Dermis microvascular lymphatic vessel endothelial cell (primary cell): Measurements from ENCODE around the gene SMARCAL1. TPM values are rescaled to one million over a fixed set of nuclear protein-coding genes. Genes with fewer than 3 reads are reported as not detected.

ENCODE experiments used
- DNase-seq, 2 donors: peaks; one replicate each; pipeline versions ENCODE4 v3.0.0 to v3.0.0-alpha.2; 2010; ENCODE audit warnings: low read depth in 2 of 2
- total RNA-seq: library from RNA; depleted of rRNA; stranded (reverse); fragments of >200 nt; gene quantifications from 2 replicates; pipeline ENCODE4 v1.2.1, GENCODE V29; 2014

The SMARCAL1 gene
- total RNA-seq, 1 donor from 2014 or later = 9.5 TPM

GRCh38 chr2:216426938-216427337, 14.7 kb downstream of the SMARCAL1 start:
- peak in 1 of 2 donors; percentile 61 for DNase-seq

- no peak for DNase-seq
These were observed 16.5 kb downstream of the SMARCAL1 start for GRCh38 chr2:216428618-216429350.

DNA sequence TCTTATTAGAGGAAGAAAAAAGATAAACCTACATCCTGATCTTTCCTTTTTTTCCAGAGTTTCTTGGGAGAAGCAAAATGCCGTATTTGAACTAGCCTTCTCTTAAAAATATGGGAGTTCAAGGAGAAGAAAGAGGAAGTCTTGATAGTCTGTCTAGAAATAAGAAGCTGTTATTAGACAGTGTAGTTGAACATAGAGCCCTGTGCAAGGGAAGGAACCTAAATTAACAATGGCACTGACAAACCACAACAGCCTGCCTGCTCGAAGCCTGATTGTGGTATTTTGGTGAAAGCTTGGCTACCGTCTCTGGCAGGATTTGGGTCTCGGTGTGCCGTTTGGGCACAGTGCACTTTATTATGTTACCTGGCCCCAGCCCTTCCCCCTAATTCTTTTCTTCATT, 17.1 kb downstream of the SMARCAL1 start:
- no peak for DNase-seq

DNA sequence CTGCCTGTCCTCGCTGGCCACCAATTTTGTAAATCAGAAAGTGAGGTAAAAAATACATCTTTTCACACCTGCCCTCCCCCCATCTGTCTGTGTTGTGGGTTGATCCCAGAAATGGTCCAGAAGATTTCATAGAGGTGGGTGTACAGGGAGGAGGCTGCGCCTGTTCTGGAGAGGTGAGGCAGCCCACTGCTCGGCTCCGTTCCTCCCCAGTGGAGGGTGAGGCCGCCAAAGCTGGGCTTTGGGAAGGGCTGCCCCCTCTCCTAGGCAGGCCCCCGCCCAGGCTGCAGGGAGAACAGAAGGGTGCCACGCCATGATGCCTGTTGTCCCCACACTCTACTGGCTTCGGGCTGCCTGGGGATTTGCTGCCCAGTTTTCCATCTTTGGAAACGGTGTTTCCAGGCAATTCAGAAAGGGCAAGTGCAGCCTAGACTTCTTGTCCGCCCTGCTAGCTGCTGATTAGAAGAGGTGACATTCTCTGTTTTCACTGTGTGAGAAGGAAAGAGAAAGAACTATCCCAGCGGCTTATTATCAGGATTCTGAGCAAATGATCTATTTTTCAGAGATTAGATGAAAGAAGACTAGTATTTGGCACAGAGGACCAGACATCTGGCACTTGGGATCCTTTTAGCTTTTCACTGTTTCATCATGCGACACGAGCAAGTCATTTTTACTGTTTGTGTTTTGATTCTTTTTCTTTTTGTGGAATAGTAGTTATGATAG, 18.7 kb downstream of the SMARCAL1 start:
- DNase-seq = no peak

DNA sequence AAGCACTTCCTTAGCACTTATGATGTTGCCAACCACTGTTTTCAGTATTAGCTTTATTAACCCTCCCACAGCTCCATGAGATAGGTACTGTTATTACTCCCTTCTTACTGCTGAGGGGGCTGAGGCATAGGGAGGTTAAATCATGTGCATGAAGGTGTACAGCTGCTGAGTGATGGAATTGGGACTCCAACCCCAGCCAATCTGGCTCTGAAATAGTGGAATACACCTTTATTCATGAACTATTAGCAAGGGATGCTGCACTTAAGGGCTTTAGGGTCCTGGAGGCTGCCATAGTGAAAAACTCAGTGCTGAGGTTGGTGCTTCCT, 19.2 kb downstream of the SMARCAL1 start:
- no peak for DNase-seq

- no peak for DNase-seq
These were observed 24.1 kb downstream of the SMARCAL1 start for GRCh38 chr2:216436383-216436782.

DNA sequence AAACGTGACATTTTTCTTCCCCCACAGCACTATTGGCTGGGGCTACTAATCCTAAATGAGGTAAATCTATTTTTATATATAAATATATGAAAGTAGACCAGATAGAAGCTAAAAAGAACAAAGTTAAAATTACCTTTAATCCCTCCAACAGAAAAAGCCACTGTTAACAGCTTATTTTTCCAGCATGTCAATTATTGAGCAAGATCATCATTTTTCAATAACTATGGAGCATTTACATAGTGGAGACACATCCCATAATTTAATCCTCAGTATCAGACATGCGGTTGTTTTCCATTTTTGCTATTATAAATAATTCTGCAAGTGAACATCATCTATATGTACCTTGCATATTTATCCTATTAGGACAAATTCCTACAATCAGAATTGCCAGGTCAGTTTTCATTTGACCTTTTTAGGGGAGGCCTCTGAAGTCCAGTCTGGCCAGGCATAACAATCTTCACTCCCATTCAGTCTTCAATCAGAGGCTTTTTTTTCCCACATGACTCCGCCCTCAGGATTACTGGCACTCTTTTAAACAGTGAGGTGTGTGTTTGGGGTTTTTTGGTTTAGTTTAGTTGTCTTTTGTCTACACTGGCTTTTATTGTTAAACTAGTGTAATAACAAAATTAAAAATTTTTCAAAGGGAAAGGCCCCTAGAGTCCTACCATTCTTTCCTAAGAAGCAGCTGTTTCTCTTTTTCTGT, 29.2 kb downstream of the SMARCAL1 start:
- no peak for DNase-seq

GRCh38 chr2:216445501-216445900, 33.2 kb downstream of the SMARCAL1 start:
- peak in 1 of 2 donors; percentile 38 for DNase-seq

DNA sequence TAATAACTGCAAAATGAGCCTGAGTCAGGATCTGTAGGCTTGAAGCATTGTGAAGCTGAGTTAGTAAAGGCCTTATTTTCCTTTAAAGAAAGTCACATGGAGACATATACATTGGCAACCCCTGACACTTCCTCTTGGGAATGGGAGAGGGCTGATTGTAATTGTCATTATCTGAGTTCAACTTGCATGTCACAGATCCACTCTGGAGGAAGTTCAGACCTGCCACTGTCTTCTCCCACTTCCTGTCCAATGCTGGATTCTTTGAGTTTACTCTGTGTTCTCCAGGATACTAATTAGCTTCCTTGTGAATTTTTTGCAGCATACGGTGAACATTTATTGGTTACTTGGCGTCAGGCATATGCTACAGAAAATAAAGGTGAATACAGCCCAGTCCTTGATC, 34.1 kb downstream of the SMARCAL1 start:
- no peak for DNase-seq

- DNase-seq = no peak
These were observed 35.0 kb downstream of the SMARCAL1 start for GRCh38 chr2:216447293-216447692.

GRCh38 chr2:216448829-216449228, 36.5 kb downstream of the SMARCAL1 start:
- DNase-seq = no peak

- no peak for DNase-seq
These were observed 38.1 kb downstream of the SMARCAL1 start for GRCh38 chr2:216450346-216450745.

DNA sequence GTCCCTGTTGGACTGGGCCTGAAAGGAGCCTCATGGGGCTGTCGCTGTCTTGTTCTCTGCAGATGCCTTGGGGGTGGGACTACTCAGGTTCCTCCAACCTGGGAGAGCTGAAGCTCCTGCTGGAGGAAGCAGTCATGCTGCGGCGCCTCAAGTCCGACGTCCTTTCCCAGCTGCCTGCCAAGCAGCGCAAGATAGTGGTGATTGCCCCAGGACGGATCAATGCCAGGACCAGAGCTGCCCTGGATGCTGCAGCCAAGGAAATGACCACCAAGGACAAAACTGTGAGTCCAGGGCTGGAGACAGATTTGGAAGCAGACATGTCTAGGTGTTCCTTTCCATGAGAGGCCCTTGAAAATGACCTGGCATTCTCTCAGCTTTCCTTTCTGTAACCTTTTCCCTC, 38.5 kb downstream of the SMARCAL1 start:
- no peak for DNase-seq

GRCh38 chr2:216453955-216454614, 41.8 kb downstream of the SMARCAL1 start:
- DNase-seq = no peak

- no peak for DNase-seq
These were observed 50.9 kb downstream of the SMARCAL1 start for GRCh38 chr2:216463148-216463547.

- no peak for DNase-seq
These were observed 51.9 kb downstream of the SMARCAL1 start for GRCh38 chr2:216464104-216464720.

GRCh38 chr2:216465579-216466195, 53.4 kb downstream of the SMARCAL1 start:
- DNase-seq = no peak

DNA sequence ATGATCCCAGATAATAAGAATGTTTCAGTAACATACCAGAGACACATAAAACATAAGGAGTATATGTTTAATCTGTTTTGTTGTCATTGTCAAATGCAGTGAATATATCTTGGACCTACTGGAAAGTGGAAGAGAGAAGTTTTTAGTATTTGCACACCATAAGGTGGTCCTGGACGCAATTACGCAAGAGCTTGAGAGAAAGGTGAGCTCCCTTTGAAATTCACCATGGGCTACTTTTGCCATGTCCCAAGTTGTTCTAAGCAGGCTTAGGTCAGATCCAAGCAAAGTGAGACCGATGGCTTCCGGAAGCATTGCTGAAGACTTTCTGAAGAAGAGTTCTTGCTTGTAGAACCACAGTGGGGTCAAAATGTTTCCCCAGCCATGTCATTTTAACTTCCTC, 55.6 kb downstream of the SMARCAL1 start:
- DNase-seq = no peak

DNA sequence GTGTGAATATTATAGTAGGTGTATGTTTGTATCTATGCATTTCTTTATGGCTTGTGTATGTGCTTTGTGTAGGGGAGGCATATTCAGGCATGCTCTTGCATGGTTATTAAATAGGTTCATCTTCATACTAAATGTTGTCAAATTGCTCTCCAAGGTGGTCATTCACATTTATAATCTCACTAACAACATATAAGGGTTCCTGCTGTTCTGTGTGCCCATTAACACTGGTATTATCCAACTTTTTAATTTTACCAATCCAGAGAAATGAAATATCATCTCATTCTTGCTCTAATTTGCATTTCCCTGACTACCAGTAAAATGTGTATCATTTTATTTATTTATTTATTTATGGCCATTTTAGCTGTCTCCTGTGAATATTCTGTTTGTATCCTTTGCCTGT, 57.4 kb downstream of the SMARCAL1 start:
- no peak for DNase-seq

GRCh38 chr2:216473187-216473586, 60.9 kb downstream of the SMARCAL1 start:
- DNase-seq = no peak
